Ascending aorta (tissue), 2 donors: ENCODE measurements around the gene NOL3. TPM values are rescaled to one million over a fixed set of nuclear protein-coding genes. Genes with fewer than 3 reads are reported as not detected.
A peak's percentile ranks its signal among the peaks of the same experiment; 100 is the strongest.

ENCODE experiments used
- DNase-seq, 2 donors: peaks; one replicate each; pipeline ENCODE4 v3.0.0-alpha.2; 2019; ENCODE audit warnings: low spot score in 2 of 2
- H3K27ac ChIP-seq, 2 donors: fragments of 200-600 bp; sonication (generic); one replicate each; pipeline ENCODE4 v1.5.1; 2016 to 2017; ENCODE audit warnings: mild to moderate bottlenecking in 1 of 2
- H3K27me3 ChIP-seq: fragments of 200-600 bp; sonication (generic); one replicate; pipeline ENCODE4 v1.5.1; 2017
- H3K36me3 ChIP-seq, 2 donors: fragments of 200-600 bp; sonication (generic); one replicate each; pipeline ENCODE4 v1.5.1; 2016
- H3K4me1 ChIP-seq, 2 donors: fragments of 200-600 bp; sonication (generic); one replicate each; pipeline ENCODE4 v1.5.1; 2016 to 2017; ENCODE audit warnings: mild to moderate bottlenecking in 1 of 2
- H3K4me3 ChIP-seq, 2 donors: fragments of 200-600 bp; sonication (generic); one replicate each; pipeline ENCODE4 v1.5.1; 2016 to 2017; ENCODE audit warnings: mild to moderate bottlenecking in 1 of 2
- H3K9me3 ChIP-seq, 2 donors: fragments of 200-600 bp; sonication (generic); one replicate each; pipeline ENCODE4 v1.5.1; 2016
- CTCF ChIP-seq, 3 experiments: fragments of 200-600 bp in 2 of 3; fragments of 450-650 bp in 1 of 3; sonication (generic) in 2 of 3; IDR thresholded peaks; one replicate each; pipeline ENCODE4 v1.5.1; 2016 to 2019; ENCODE audit warnings: antibody characterized with exemption in 3 of 3, mild to moderate bottlenecking in 1 of 3, moderate library complexity in 1 of 3
- intact Hi-C: fragments of 100-400 bp; cut with DNase I; formaldehyde crosslinking; loops from one replicate; pipeline ENCODE4 v1.15.1; 2023
- total RNA-seq: library from RNA; depleted of rRNA; stranded (reverse); fragments of >200 nt; gene quantifications from one replicate; pipeline ENCODE4 v1.1.0, GENCODE V29; 2016

The NOL3 gene
- total RNA-seq, 1 donor from 2014 or later = 87.6 TPM

- H3K4me1 ChIP-seq = peaks cover 19 to 21% of the 10 kb centered on the region in 2 donors
These were observed 19.7 kb downstream of the NOL3 start, which contains the start of gene EXOC3L1 for GRCh38 chr16:67190041-67190440. TSS of gene EXOC3L1 (minus strand) at chr16:67190136. CDS start at chr16:67189676, 460 bp downstream.

GRCh38 chr16:67190448-67191399 lies 20.4 kb downstream of the NOL3 start:
- peaks cover 14 to 16% of the 10 kb centered on the region in 2 donors for H3K36me3 ChIP-seq
- no peak overlapping the region for H3K27ac ChIP-seq
- no peak overlapping the region for H3K4me3 ChIP-seq
- no peak for DNase-seq
- H3K9me3 ChIP-seq = no peaks in the 10 kb centered on the region
- intact Hi-C loops = no loop called here
- no peak for TF ChIP-seq CTCF (IDR thresholded peaks at IDR 0.05)
- H3K4me1 ChIP-seq = peaks cover 13 to 16% of the 10 kb centered on the region in 2 donors
- no peaks in the 10 kb centered on the region for H3K27me3 ChIP-seq

More at GRCh38 chr16:67190041-67190440, 19.7 kb downstream of the NOL3 start, which contains the start of gene EXOC3L1:
- Histone ChIP-seq H3K9me3 (no peaks in the 10 kb centered on the region), H3K36me3 (peaks cover 7 to 10% of the 10 kb centered on the region in 2 donors), H3K4me3 (no peak within 1 kb of the TSS), H3K27me3 (no peaks in the 10 kb centered on the region), H3K27ac (no peak within 1 kb of the TSS)
- intact Hi-C loops = no loop called here
- no peak for TF ChIP-seq CTCF (IDR thresholded peaks at IDR 0.05)
- DNase-seq = no peak

- Histone ChIP-seq H3K36me3 (peaks cover 22 to 24% of the 10 kb centered on the region in 2 donors), H3K9me3 (no peaks in the 10 kb centered on the region), H3K27me3 (no peaks in the 10 kb centered on the region), H3K27ac (peak overlapping the region in 1 of 2 donors; percentile 79), H3K4me1 (peaks cover 13 to 14% of the 10 kb centered on the region in 2 donors), H3K4me3 (peak overlapping the region; percentile 93 to 99)
- intact Hi-C loops = no loop called here
- no peak for DNase-seq
- TF ChIP-seq CTCF (IDR thresholded peaks at IDR 0.05) = no peak
These were observed 21.2 kb downstream of the NOL3 start for GRCh38 chr16:67191411-67191994.

GRCh38 chr16:67191995-67192681 lies 21.8 kb downstream of the NOL3 start, which contains the start of gene E2F4:
TSS of gene E2F4 (plus strand) at chr16:67192155. CDS start at chr16:67192228, 73 bp downstream.
- TF ChIP-seq CTCF (IDR thresholded peaks at IDR 0.05) = peak in 1 of 3 experiments; percentile 11
- peaks cover 28 to 31% of the 10 kb centered on the region in 2 donors for H3K36me3 ChIP-seq
- H3K27ac ChIP-seq = peak within 1 kb of the TSS; percentile 79 to 87
- H3K27me3 ChIP-seq = no peaks in the 10 kb centered on the region
- DNase-seq = peak; percentile 49 to 94
- H3K4me1 ChIP-seq = peaks cover 13 to 14% of the 10 kb centered on the region in 2 donors
- peak within 1 kb of the TSS; percentile 93 to 99 for H3K4me3 ChIP-seq
- intact Hi-C loops = loop anchor here (2.0 kb wide), 1 partner anchor 35 kb away; the partner anchor contains the start of gene TMEM208
- H3K9me3 ChIP-seq = no peaks in the 10 kb centered on the region

GRCh38 chr16:67192781-67193361 lies 22.5 kb downstream of the NOL3 start:
- Histone ChIP-seq H3K27ac (peak overlapping the region; percentile 79 to 87), H3K36me3 (peaks cover 35 to 38% of the 10 kb centered on the region in 2 donors), H3K27me3 (no peaks in the 10 kb centered on the region), H3K4me1 (peaks cover 13 to 14% of the 10 kb centered on the region in 2 donors), H3K9me3 (no peaks in the 10 kb centered on the region), H3K4me3 (peak overlapping the region; percentile 93 to 99)
- intact Hi-C loops = loop anchor here (2.0 kb wide), 1 partner anchor 34 kb away; the partner anchor contains the start of gene TMEM208
- DNase-seq = no peak
- no peak for TF ChIP-seq CTCF (IDR thresholded peaks at IDR 0.05)
